H1 (cell line): ENCODE data around the gene SND1.

Experiments
- CHD2 ChIP-seq: IDR thresholded peaks from 2 replicates; pipeline ENCODE4 v1.6.1; 2012; ENCODE audit warnings: low read length, improper control_type of control experiment
- EP300 ChIP-seq, 2 experiments: IDR thresholded peaks; 1 replicate in 1 of 2; 2 replicates in 1 of 2; pipeline ENCODE4 v1.6.1; 2011 to 2012; ENCODE audit warnings: low read depth in 2 of 2, low read length in 2 of 2, mild to moderate bottlenecking in 2 of 2, borderline replicate concordance in 1 of 2, inconsistent platforms in 1 of 2, moderate library complexity in 1 of 2
- KDM1A ChIP-seq: fragments of 200-600, 300-600 bp; sonication (generic); IDR thresholded peaks from 2 replicates; pipeline ENCODE4 v1.7.1; 2016; ENCODE audit warnings: mild to moderate bottlenecking, low read length, borderline replicate concordance
- POLR2AphosphoS5 ChIP-seq: IDR thresholded peaks from 2 replicates; pipeline ENCODE4 v1.6.1; 2011; ENCODE audit warnings: low read depth, low read length
- RXRA ChIP-seq: IDR thresholded peaks from 2 replicates; pipeline ENCODE4 v1.6.1; 2011; ENCODE audit warnings: low read depth, mild to moderate bottlenecking, low read length, moderate library complexity; ENCODE audit not compliant: insufficient read depth
- SAP30 ChIP-seq: fragments of 300-600 bp; sonication (generic); IDR thresholded peaks from 2 replicates; pipeline ENCODE4 v1.7.1; 2012; ENCODE audit warnings: low read length, moderate library complexity, mild to moderate bottlenecking, inconsistent platforms; ENCODE audit not compliant: insufficient read depth, insufficient replicate concordance
- SRF ChIP-seq: IDR thresholded peaks from 2 replicates; pipeline ENCODE4 v1.6.1; 2011; ENCODE audit warnings: mild to moderate bottlenecking, low read depth, low read length, moderate library complexity
- YY1 ChIP-seq: IDR thresholded peaks from 2 replicates; pipeline ENCODE4 v1.6.1; 2011; ENCODE audit warnings: low read depth, mild to moderate bottlenecking, low read length
- TF ChIP-seq, protein P1 (sequence below), 3 experiments: IDR thresholded peaks; 1 replicate in 2 of 3; 2 replicates in 1 of 3; pipeline versions ENCODE4 v1.5.1 to v1.6.1; 2011; ENCODE audit warnings: low read length in 3 of 3, mild to moderate bottlenecking in 3 of 3, inconsistent platforms in 2 of 3, low read depth in 1 of 3, moderate library complexity in 1 of 3; ENCODE audit not compliant: insufficient read depth in 1 of 3; ENCODE audit errors: control extremely low read depth in 1 of 3
- TF ChIP-seq, protein P2 (sequence below): IDR thresholded peaks from 2 replicates; pipeline ENCODE4 v1.6.1; 2012; ENCODE audit warnings: inconsistent platforms

DNA sequence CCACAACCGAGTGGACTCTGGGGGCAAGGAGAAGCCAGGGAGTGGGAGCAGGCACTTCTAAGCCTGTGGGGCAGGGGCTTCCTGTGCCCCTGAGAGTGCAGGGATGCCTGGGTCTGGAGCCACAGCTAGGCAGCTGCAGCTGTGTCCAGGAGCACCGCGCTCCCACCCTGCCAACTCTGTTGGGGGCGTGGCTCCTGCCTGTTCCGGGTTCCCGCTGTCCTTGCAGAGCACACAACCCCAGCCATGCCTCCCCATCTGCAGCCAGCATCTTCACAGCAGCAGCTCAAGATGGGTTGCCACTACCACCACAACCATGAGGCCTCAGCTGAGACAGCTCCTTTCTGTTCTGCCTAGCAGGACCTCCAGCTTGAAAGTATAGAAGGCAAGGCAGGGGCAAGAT, 42.7 kb upstream of the SND1 start:
- no peak for TF ChIP-seq EP300 (IDR thresholded peaks at IDR 0.05; ENCODE audit: borderline replicate concordance in 1 of 2, low read depth in 2 of 2, low read length in 2 of 2)
- no peak for TF ChIP-seq SRF
- TF ChIP-seq, protein P1, sequence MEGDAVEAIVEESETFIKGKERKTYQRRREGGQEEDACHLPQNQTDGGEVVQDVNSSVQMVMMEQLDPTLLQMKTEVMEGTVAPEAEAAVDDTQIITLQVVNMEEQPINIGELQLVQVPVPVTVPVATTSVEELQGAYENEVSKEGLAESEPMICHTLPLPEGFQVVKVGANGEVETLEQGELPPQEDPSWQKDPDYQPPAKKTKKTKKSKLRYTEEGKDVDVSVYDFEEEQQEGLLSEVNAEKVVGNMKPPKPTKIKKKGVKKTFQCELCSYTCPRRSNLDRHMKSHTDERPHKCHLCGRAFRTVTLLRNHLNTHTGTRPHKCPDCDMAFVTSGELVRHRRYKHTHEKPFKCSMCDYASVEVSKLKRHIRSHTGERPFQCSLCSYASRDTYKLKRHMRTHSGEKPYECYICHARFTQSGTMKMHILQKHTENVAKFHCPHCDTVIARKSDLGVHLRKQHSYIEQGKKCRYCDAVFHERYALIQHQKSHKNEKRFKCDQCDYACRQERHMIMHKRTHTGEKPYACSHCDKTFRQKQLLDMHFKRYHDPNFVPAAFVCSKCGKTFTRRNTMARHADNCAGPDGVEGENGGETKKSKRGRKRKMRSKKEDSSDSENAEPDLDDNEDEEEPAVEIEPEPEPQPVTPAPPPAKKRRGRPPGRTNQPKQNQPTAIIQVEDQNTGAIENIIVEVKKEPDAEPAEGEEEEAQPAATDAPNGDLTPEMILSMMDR (IDR thresholded peaks at IDR 0.05; ENCODE audit: control extremely low read depth in 1 of 3, insufficient read depth in 1 of 3, low read depth in 1 of 3, low read length in 3 of 3), result no peak
- no peak for TF ChIP-seq YY1
- TF ChIP-seq POLR2AphosphoS5, result no peak
- no peak for TF ChIP-seq CHD2
- no peak for TF ChIP-seq KDM1A
- no peak for TF ChIP-seq RXRA
- TF ChIP-seq, protein P2, sequence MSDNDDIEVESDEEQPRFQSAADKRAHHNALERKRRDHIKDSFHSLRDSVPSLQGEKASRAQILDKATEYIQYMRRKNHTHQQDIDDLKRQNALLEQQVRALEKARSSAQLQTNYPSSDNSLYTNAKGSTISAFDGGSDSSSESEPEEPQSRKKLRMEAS, result no peak
- TF ChIP-seq SAP30, result no peak
